ENCODE data around the gene RPS21.

RPS21 gene

GRCh38 chr20:62403331-62403730 is 16.4 kb downstream of the RPS21 start:
- no peak for DNase-seq (ENCODE audit: low read depth)
- H3K4me3 ChIP-seq (ENCODE audit: control insufficient read depth, low read depth, low read length): no peak overlapping the region
- TF ChIP-seq, protein P1, sequence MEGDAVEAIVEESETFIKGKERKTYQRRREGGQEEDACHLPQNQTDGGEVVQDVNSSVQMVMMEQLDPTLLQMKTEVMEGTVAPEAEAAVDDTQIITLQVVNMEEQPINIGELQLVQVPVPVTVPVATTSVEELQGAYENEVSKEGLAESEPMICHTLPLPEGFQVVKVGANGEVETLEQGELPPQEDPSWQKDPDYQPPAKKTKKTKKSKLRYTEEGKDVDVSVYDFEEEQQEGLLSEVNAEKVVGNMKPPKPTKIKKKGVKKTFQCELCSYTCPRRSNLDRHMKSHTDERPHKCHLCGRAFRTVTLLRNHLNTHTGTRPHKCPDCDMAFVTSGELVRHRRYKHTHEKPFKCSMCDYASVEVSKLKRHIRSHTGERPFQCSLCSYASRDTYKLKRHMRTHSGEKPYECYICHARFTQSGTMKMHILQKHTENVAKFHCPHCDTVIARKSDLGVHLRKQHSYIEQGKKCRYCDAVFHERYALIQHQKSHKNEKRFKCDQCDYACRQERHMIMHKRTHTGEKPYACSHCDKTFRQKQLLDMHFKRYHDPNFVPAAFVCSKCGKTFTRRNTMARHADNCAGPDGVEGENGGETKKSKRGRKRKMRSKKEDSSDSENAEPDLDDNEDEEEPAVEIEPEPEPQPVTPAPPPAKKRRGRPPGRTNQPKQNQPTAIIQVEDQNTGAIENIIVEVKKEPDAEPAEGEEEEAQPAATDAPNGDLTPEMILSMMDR (IDR thresholded peaks at IDR 0.05; ENCODE audit: control insufficient read depth, insufficient read depth, low read depth, low read length, missing control alignments): no peak

- no peak for DNase-seq (ENCODE audit: low read depth)
- no peak overlapping the region for H3K4me3 ChIP-seq (ENCODE audit: control insufficient read depth, low read depth, low read length)
- TF ChIP-seq, protein P1 (IDR thresholded peaks at IDR 0.05; ENCODE audit: control insufficient read depth, insufficient read depth, low read depth, low read length, missing control alignments): no peak
Observed at GRCh38 chr20:62404112-62404665, 17.3 kb downstream of the RPS21 start.

- H3K4me3 ChIP-seq (ENCODE audit: control insufficient read depth, low read depth, low read length): no peak overlapping the region
- DNase-seq (ENCODE audit: low read depth): no peak
- TF ChIP-seq, protein P1 (IDR thresholded peaks at IDR 0.05; ENCODE audit: control insufficient read depth, insufficient read depth, low read depth, low read length, missing control alignments): no peak
Observed at GRCh38 chr20:62404761-62405107, 17.8 kb downstream of the RPS21 start.

DNA sequence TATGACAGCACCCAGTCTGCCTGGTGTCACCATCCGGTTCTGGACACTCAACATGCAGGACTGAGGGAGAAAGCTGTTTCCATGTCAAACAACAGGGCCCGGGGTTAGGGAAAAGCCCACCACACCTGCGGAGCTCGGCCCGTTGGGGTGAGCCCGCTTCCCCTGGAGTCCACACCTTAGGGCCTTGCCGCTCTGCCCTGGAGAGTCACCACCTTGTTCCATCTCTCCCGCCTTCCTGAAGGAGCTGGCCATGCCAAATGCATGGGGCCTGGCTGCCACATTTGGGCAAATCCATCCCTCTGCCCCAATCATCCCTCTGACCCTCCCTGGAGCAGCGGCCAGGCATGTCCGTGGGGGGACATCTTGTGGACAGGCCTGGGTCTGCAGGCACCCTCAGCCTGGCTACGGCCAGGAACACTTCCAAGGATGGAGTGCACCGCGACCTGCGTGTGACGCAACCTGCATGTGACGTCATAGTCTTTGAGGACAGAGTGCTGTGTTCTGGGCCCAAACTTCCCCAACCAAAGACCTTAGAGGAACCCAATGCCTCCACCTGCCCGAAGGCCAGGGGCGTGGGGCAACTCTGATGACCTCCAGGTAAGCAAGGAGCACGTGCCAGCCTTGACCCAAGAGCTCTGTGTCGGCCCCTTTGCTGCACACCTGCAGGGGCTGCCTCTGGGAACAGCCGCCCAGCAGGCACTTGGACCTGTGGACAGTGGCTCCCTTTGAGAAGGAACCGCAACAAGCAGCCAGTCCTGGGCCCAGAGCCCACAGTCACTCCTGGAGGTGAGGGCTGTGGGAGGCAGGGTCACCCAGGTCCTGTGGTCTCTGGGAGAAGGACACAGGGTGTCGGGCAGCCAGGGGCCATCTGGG is 18.4 kb downstream of the RPS21 start:
- DNase-seq (ENCODE audit: low read depth): no peak
- TF ChIP-seq, protein P1 (IDR thresholded peaks at IDR 0.05; ENCODE audit: control insufficient read depth, insufficient read depth, low read depth, low read length, missing control alignments): peak; percentile 58

DNA sequence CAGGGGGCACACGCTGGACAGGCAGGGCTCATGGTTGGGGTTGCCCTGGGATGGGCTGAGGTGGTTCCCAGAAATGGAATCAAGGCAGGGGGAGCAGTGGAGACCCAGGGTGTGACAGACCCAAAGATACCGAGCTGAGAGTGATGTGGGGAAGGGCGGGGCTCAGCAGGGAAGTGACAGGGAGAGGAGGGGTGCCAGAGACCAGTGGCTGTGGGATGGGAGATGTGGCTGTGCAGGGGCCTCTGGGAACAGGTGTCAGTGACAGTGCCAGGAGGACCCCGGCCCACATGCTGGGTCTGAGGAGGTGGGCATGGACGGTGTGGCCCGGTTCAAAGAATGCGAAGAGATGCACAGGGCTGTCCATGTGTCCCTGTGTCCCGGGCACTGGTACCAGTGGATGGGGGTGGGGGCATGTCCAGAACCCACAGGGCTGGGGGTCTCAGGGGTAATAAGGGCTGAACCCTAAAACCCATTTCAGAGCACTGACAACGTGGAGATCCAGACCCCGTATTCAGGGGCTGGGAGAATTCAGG is 19.1 kb downstream of the RPS21 start:
- H3K4me3 ChIP-seq (ENCODE audit: control insufficient read depth, low read depth, low read length): peak overlapping the region; percentile 52
- TF ChIP-seq, protein P1 (IDR thresholded peaks at IDR 0.05; ENCODE audit: control insufficient read depth, insufficient read depth, low read depth, low read length, missing control alignments): no peak
- no peak for DNase-seq (ENCODE audit: low read depth)

More for the DNA sequence above, 18.4 kb downstream of the RPS21 start:
- no peak overlapping the region for H3K4me3 ChIP-seq (ENCODE audit: control insufficient read depth, low read depth, low read length)

DNA sequence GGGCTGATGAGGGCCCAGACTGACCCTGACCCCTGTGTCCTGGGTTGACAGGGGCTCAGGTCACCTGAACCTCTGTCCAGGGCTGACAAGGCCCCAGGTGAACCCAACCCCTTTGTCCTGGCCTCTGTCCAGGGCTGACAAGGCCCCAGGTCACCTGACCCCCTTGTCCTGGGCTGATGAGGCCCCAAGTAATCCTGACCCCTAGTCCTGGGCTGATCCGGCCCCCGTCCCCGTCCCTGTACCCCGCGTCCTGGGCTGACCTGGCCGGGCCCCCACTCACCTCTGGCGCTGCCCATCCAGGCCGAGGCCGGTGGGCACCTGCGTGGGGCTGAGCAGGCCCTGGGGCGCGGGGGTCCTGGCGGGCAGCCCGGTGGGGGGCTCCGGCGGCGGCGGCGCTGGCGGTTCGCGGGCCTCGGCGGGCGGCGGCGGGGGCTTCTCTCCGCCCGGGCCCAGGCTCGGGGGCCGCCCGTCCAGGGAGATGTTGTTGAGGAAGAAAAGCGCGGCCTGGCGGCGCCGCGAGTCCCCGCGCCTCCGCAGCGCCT is 19.8 kb downstream of the RPS21 start:
- no peak for DNase-seq (ENCODE audit: low read depth)
- TF ChIP-seq, protein P1 (IDR thresholded peaks at IDR 0.05; ENCODE audit: control insufficient read depth, insufficient read depth, low read depth, low read length, missing control alignments): no peak
- peak overlapping the region; percentile 52 for H3K4me3 ChIP-seq (ENCODE audit: control insufficient read depth, low read depth, low read length)

All from AG09309 (cell line).